NCI-H345 treated with DMSO at 0.1 percent for 48 hours (cell line): Measurements from ENCODE around the gene TMEM42.

ENCODE experiments used
- DNase-seq: peaks from one replicate; lab custom pipeline; 2025; ENCODE audit not compliant: unreplicated experiment; lab: John Stamatoyannopoulos, UW

Gene TMEM42

DNA sequence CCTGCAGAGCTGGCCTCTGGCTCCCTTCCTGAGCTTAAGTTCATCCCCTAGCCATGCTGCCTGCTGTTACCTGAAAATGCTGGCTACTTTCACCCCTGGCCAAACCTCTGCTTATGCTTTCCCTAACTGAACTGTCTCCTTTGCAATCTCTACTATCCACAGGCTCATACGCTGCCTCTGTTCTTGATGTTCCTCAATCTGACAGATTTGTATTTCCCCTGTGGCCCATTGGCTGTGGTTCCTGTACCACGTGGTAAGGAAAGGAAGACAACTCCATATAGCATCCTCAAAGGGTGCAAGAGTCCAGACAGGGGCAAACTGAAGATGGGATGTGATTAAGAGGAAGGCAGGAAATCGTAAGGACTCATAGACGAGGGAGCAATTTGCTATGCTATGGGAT is 45.9 kb downstream of the TMEM42 start:
- no peak for DNase-seq

DNA sequence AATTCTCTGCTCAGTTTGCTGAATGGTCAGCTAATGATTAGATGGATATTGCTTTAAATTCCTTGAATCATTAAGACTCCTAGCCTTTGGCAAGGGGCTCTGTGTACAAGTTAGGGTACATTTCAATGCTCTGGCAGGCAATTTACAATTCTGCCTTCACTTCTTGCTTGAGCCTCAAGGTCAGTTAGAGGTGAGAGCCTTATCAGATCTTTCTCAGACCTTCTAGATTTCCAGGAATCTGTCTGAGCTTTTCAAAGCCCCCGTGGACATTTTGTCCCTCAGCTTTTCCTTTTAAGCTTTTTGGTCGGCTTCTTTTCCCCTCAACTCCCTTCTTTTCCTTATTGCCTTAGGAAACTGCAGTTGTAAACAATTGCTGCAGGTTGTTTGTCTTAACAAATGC is 47.4 kb downstream of the TMEM42 start:
- no peak for DNase-seq

DNA sequence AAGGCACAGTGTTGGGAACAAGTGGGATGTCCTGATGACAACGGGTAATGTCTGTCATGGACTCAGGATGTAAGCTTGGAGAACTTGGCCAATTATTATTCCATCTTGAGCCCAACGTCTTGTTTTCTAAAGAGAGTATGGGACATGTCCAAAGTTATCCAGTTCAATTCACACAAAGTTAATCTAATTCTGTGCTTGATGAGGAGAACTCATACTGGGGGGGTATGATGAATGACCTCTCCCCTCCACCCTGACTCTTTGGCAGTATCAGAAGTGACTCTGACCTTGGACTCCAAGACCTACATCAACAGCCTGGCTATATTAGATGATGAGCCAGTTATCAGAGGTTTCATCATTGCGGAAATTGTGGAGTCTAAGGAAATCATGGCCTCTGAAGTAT is 49.0 kb downstream of the TMEM42 start:
- DNase-seq: no peak

DNA sequence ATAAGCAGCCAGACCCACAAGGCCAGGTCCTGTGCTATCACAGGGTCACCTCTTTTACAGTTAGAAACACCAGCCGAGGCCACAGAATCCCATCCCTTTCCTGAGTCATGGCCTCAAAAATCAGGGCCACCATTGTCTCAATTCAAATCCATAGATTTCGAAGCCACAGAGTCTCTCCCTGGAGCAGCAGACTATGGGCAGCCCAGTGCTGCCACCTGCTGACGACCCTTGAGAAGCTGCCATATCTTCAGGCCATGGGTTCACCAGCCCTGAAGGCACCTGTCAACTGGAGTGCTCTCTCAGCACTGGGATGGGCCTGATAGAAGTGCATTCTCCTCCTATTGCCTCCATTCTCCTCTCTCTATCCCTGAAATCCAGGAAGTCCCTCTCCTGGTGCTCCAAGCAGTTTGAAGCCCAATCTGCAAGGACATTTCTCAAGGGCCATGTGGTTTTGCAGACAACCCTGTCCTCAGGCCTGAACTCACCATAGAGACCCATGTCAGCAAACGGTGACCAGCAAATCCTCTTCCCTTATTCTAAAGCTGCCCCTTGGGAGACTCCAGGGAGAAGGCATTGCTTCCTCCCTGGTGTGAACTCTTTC is 52.3 kb downstream of the TMEM42 start:
- peak; percentile 26 for DNase-seq

DNA sequence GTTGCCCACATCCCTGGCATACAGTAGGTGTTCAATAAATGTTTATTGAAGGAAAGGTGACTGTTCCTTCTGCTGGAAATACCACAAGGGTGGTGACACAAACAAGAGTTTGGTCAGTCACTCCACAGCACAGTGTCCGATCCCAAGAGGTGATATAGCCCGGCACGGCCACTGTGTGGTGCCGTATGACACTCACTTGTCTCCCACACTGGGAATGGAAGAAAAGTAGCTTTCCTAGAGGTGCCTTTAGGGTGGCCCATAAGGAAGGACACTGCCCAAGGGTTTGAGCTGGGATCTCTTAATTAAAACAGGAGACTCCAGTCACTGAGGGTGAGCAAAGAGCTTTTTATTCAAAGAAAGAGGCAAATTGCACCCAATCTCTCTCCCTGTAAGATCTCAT is 53.2 kb downstream of the TMEM42 start:
- DNase-seq: no peak
